HepG2 (cell line): Measurements from ENCODE around the gene SQSTM1. TPM values are rescaled to one million over a fixed set of nuclear protein-coding genes. Genes with fewer than 3 reads are reported as not detected.

Source experiments
- MAZ ChIP-seq, 2 experiments: sonication (generic) in 1 of 2; formaldehyde crosslinking in 1 of 2; IDR thresholded peaks; 2 replicates each; pipeline versions ENCODE4 v1.5.0 to v1.6.1; 2012 to 2020; ENCODE audit warnings: low read depth in 2 of 2, mild to moderate bottlenecking in 2 of 2, borderline replicate concordance in 1 of 2, improper control_type of control experiment in 1 of 2, low read length in 1 of 2, missing genetic modification reagents in 1 of 2, moderate library complexity in 1 of 2
- NR2F1 ChIP-seq, 2 experiments: fragments of 450-650 bp in 1 of 2; formaldehyde crosslinking in 1 of 2; IDR thresholded peaks; 2 replicates each; pipeline versions ENCODE4 v1.5.0 to v1.6.1; 2016 to 2020; ENCODE audit warnings: mild to moderate bottlenecking in 1 of 2, missing compliant biosample characterization in 1 of 2, missing genetic modification reagents in 1 of 2, moderate library complexity in 1 of 2
- TEAD3 ChIP-seq: optimal IDR thresholded peaks from 2 replicates; pipeline ENCODE3; 2016; ENCODE audit warnings: borderline replicate concordance
- ZFP62 ChIP-seq: sonication (generic); formaldehyde crosslinking; IDR thresholded peaks from 2 replicates; pipeline ENCODE4 v1.4.0; 2020; ENCODE audit warnings: missing genetic modification reagents
- ZFP90 ChIP-seq: sonication (generic); formaldehyde crosslinking; IDR thresholded peaks from 2 replicates; pipeline ENCODE4 v1.8.0; 2022; ENCODE audit warnings: missing genetic modification reagents, mild to moderate bottlenecking, inconsistent platforms, borderline replicate concordance
- ZKSCAN8 ChIP-seq: IDR thresholded peaks from 2 replicates; pipeline ENCODE4 v1.6.1; 2016; ENCODE audit warnings: borderline replicate concordance, missing genetic modification reagents, missing compliant biosample characterization
- ZNF280D ChIP-seq: sonication (generic); formaldehyde crosslinking; IDR thresholded peaks from 2 replicates; pipeline ENCODE4 v1.5.1; 2020; ENCODE audit warnings: mild to moderate bottlenecking, missing genetic modification reagents
- ZNF513 ChIP-seq: sonication (generic); formaldehyde crosslinking; conservative IDR thresholded peaks from 2 replicates; pipeline ENCODE4 v1.5.0; 2020; ENCODE audit warnings: missing genetic modification reagents
- ZNF724P ChIP-seq: sonication (generic); formaldehyde crosslinking; IDR thresholded peaks from 2 replicates; pipeline ENCODE4 v1.8.0; 2022; ENCODE audit warnings: missing genetic modification reagents, borderline replicate concordance
- ZNF792 ChIP-seq: IDR thresholded peaks from 2 replicates; pipeline ENCODE4 v1.6.1; 2016
- polyA plus RNA-seq, 8 experiments: library from polyadenylated mRNA; depleted of rRNA in 3 of 8; stranded (reverse) in 7 of 8; unstranded in 1 of 8; fragments of >200 nt; fragmentation: Illumina TruSeq in 4 of 8; extraction: Trizol in 4 of 8; gene quantifications; 2 replicates each; pipeline versions ENCODE4 v1.2.1 to v1.2.3, GENCODE V29; 2011 to 2016; ENCODE audit warnings: low read depth in 4 of 8, missing spikeins in 1 of 8, mixed read lengths in 1 of 8; ENCODE audit not compliant: insufficient read depth in 1 of 8
- total RNA-seq, 5 experiments: library from RNA; depleted of rRNA; stranded (reverse); fragments of >200 nt; fragmentation: Illumina TruSeq; extraction: Trizol; gene quantifications; 2 replicates each; pipeline ENCODE4 v1.2.3, GENCODE V29; 2016; ENCODE audit warnings: low read depth in 1 of 5
- TF ChIP-seq, protein P1 (sequence below): sonication (generic); formaldehyde crosslinking; IDR thresholded peaks from 2 replicates; pipeline ENCODE4 v1.5.0; 2020; ENCODE audit warnings: missing genetic modification reagents
- TF ChIP-seq, protein P2 (sequence below): sonication (generic); formaldehyde crosslinking; IDR thresholded peaks from 2 replicates; pipeline ENCODE4 v1.9.0; 2021; ENCODE audit warnings: missing genetic modification reagents, mild to moderate bottlenecking, borderline replicate concordance
- TF ChIP-seq, protein P3 (sequence below): sonication (generic); formaldehyde crosslinking; IDR thresholded peaks from 2 replicates; pipeline ENCODE4 v1.9.0; 2022; ENCODE audit warnings: missing genetic modification reagents, mild to moderate bottlenecking, borderline replicate concordance
- TF ChIP-seq, protein P4 (sequence below): sonication (generic); formaldehyde crosslinking; IDR thresholded peaks from 2 replicates; pipeline ENCODE4 v1.4.0; 2020; ENCODE audit warnings: mild to moderate bottlenecking, missing genetic modification reagents

SQSTM1 gene
- total and polyA plus RNA-seq, 2 of the 13 experiments (the other 11 are each of a cell fraction or from before 2014, with no cell fraction given): 90.9 to 160 TPM

DNA sequence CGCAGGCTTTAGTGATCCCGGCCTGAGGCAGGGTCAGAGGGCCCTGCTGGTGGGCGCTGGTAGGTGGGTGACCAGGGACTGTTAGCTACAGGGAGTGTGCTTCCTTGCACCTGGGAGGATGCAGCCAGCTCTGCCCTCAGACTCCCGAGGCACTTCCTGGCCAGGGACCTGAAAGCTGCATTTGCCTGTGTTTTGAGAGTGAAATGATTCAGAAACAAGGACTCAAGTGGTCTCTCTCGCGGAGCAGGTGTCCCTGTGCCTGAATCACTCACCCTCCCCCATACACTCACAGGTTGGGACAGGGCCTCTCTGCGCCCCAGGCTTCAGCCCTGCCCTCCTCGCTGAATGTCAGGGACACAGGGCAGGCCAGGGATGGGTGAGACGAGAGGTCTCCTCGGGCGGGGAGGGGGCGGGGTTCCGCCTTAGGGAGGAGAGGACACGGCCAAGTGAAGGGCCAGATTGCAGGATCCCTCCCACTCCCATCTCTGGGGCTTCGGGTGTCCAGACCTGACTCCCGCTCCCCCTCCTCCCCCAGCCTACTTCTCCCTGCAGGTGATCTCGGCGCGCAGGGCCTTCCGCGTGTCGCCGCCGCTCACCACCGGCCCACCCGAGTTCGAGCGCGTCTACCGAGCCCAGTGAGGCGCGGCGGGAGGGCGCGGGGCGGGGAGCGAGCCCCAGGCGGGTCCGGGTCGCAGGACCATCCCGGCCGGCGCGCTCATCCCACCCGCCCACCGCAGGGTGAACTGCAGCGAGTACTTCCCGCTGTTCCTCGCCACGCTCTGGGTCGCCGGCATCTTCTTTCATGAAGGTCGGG, 25.4 kb upstream of the SQSTM1 start (continued):
- TF ChIP-seq, protein P1, sequence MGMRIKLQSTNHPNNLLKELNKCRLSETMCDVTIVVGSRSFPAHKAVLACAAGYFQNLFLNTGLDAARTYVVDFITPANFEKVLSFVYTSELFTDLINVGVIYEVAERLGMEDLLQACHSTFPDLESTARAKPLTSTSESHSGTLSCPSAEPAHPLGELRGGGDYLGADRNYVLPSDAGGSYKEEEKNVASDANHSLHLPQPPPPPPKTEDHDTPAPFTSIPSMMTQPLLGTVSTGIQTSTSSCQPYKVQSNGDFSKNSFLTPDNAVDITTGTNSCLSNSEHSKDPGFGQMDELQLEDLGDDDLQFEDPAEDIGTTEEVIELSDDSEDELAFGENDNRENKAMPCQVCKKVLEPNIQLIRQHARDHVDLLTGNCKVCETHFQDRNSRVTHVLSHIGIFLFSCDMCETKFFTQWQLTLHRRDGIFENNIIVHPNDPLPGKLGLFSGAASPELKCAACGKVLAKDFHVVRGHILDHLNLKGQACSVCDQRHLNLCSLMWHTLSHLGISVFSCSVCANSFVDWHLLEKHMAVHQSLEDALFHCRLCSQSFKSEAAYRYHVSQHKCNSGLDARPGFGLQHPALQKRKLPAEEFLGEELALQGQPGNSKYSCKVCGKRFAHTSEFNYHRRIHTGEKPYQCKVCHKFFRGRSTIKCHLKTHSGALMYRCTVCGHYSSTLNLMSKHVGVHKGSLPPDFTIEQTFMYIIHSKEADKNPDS (CRISPR knock-in tag): no peak
- no peak for TF ChIP-seq MAZ (IDR thresholded peaks at IDR 0.05; ENCODE audit: borderline replicate concordance, low read depth, low read length)
- TF ChIP-seq MAZ (CRISPR knock-in tag; IDR thresholded peaks at IDR 0.05; ENCODE audit: low read depth): no peak; the same call in none of the 2 replicates
- TF ChIP-seq, protein P2, sequence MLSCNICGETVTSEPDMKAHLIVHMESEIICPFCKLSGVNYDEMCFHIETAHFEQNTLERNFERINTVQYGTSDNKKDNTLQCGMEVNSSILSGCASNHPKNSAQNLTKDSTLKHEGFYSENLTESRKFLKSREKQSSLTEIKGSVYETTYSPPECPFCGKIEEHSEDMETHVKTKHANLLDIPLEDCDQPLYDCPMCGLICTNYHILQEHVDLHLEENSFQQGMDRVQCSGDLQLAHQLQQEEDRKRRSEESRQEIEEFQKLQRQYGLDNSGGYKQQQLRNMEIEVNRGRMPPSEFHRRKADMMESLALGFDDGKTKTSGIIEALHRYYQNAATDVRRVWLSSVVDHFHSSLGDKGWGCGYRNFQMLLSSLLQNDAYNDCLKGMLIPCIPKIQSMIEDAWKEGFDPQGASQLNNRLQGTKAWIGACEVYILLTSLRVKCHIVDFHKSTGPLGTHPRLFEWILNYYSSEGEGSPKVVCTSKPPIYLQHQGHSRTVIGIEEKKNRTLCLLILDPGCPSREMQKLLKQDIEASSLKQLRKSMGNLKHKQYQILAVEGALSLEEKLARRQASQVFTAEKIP: no peak
- no peak for TF ChIP-seq NR2F1 (CRISPR knock-in tag; IDR thresholded peaks at IDR 0.05)
- 0 out of 2 replicates have a peak, but pooled peaks have one; percentile 33 for TF ChIP-seq ZFP90 (CRISPR knock-in tag)
- TF ChIP-seq ZNF280D (CRISPR knock-in tag): no peak
- no peak for TF ChIP-seq ZNF513 (CRISPR knock-in tag)
- TF ChIP-seq, protein P3, sequence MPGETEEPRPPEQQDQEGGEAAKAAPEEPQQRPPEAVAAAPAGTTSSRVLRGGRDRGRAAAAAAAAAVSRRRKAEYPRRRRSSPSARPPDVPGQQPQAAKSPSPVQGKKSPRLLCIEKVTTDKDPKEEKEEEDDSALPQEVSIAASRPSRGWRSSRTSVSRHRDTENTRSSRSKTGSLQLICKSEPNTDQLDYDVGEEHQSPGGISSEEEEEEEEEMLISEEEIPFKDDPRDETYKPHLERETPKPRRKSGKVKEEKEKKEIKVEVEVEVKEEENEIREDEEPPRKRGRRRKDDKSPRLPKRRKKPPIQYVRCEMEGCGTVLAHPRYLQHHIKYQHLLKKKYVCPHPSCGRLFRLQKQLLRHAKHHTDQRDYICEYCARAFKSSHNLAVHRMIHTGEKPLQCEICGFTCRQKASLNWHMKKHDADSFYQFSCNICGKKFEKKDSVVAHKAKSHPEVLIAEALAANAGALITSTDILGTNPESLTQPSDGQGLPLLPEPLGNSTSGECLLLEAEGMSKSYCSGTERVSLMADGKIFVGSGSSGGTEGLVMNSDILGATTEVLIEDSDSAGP (CRISPR knock-in tag): no peak; the same call in 1 of the 2 replicates
- no peak for TF ChIP-seq ZKSCAN8 (CRISPR knock-in tag)
- TF ChIP-seq ZNF792 (CRISPR knock-in tag): no peak
- TF ChIP-seq ZNF724P: no peak
- TF ChIP-seq ZFP62 (CRISPR knock-in tag): no peak
- TF ChIP-seq, protein P4, sequence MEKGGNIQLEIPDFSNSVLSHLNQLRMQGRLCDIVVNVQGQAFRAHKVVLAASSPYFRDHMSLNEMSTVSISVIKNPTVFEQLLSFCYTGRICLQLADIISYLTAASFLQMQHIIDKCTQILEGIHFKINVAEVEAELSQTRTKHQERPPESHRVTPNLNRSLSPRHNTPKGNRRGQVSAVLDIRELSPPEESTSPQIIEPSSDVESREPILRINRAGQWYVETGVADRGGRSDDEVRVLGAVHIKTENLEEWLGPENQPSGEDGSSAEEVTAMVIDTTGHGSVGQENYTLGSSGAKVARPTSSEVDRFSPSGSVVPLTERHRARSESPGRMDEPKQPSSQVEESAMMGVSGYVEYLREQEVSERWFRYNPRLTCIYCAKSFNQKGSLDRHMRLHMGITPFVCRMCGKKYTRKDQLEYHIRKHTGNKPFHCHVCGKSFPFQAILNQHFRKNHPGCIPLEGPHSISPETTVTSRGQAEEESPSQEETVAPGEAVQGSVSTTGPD (CRISPR knock-in tag): no peak
- TF ChIP-seq TEAD3 (CRISPR knock-in tag): no peak
